NB4 (cell line): ENCODE results near the gene LAMA4.

Experiments used
- CTCF ChIP-seq: IDR thresholded peaks from one replicate; pipeline ENCODE4 v1.5.1; 2012; ENCODE audit warnings: low read depth, low read length
- MAX ChIP-seq: IDR thresholded peaks from 2 replicates; pipeline ENCODE4 v1.6.1; 2011; ENCODE audit warnings: low read depth, low read length
- MYC ChIP-seq: IDR thresholded peaks from 2 replicates; pipeline ENCODE4 v1.6.1; 2011; ENCODE audit warnings: low read depth, low read length
- POLR2A ChIP-seq: IDR thresholded peaks from 2 replicates; pipeline ENCODE4 v1.6.1; 2011; ENCODE audit warnings: mild to moderate bottlenecking; ENCODE audit not compliant: insufficient read length; ENCODE audit errors: extremely low read depth

GRCh38 chr6:112199001-112199403 is 55.4 kb downstream of the LAMA4 start:
- TF ChIP-seq CTCF (no peak), POLR2A (no peak), MYC (no peak), MAX (no peak)
